Cardiac muscle cell (in vitro differentiated cells and primary cell): ENCODE measurements around the gene RBM47. TPM values are rescaled to one million over a fixed set of nuclear protein-coding genes. Genes with fewer than 3 reads are reported as not detected.
A peak's percentile ranks its signal among the peaks of the same experiment; 100 is the strongest.
"Not testable (repeated sequence)": the region's sequence is repeated elsewhere in the genome, so short reads cannot be mapped to it uniquely, and the experiment has no call there.

Experiments used
- DNase-seq, 2 donors: peaks; one replicate each; pipeline versions ENCODE4 v3.0.0 to v3.0.0-alpha.2; 2010 to 2017; ENCODE audit warnings: low read depth in 1 of 2, low spot score in 1 of 2
- H3K27ac ChIP-seq: fragments of 200-600 bp; sonication (generic); 2 replicates; pipeline ENCODE4 v1.5.1; 2016
- H3K27me3 ChIP-seq: fragments of 200-600 bp; sonication (generic); 2 replicates; pipeline ENCODE4 v1.6.0; 2016; ENCODE audit warnings: control low read depth
- H3K36me3 ChIP-seq: fragments of 200-600 bp; sonication (generic); 2 replicates; pipeline ENCODE4 v1.5.1; 2016; ENCODE audit warnings: control low read depth
- H3K4me1 ChIP-seq: fragments of 200-600 bp; sonication (generic); 2 replicates; pipeline ENCODE4 v1.8.1; 2017; ENCODE audit warnings: low read depth, mild to moderate bottlenecking, mixed run types
- H3K4me3 ChIP-seq: fragments of 200-600 bp; sonication (generic); 2 replicates; pipeline ENCODE4 v1.5.1; 2016; ENCODE audit warnings: mild to moderate bottlenecking
- H3K9me3 ChIP-seq: fragments of 200-600 bp; sonication (generic); 2 replicates; pipeline ENCODE4 v1.5.1; 2017; ENCODE audit warnings: low read depth, mild to moderate bottlenecking, control low read depth
- CTCF ChIP-seq: IDR thresholded peaks from 2 replicates; pipeline ENCODE4 v1.5.1; 2012; ENCODE audit warnings: low read depth, mild to moderate bottlenecking, low read length
- polyA plus RNA-seq: library from polyadenylated mRNA; unstranded; fragments of >200 nt; fragmentation: Nextera tagmentation; extraction: Ambion mirVana; gene quantifications from 2 replicates; pipeline ENCODE4 v1.2.1, GENCODE V29; 2016
- total RNA-seq: library from RNA; depleted of rRNA; stranded (reverse); fragments of >200 nt; gene quantifications from 2 replicates; pipeline ENCODE4 v1.2.3, GENCODE V29; 2016

Gene RBM47
- total and polyA plus RNA-seq, 2 experiments from 2014 or later: 1.1 to 1.4 TPM

- DNase-seq: no peak
- Histone ChIP-seq H3K4me1 (no peaks in the 10 kb centered on the region), H3K9me3 (no peaks in the 10 kb centered on the region), H3K36me3 (no peaks in the 10 kb centered on the region), H3K27me3 (no peaks in the 10 kb centered on the region), H3K27ac (no peak overlapping the region), H3K4me3 (no peak overlapping the region)
- no peak for TF ChIP-seq CTCF
These were observed 195.5 kb downstream of the RBM47 start for GRCh38 chr4:40434126-40434687.

GRCh38 chr4:40432504-40432903 lies 197.2 kb downstream of the RBM47 start:
- Histone ChIP-seq H3K4me3 (no peak overlapping the region), H3K36me3 (no peaks in the 10 kb centered on the region), H3K27me3 (no peaks in the 10 kb centered on the region), H3K4me1 (no peaks in the 10 kb centered on the region), H3K9me3 (no peaks in the 10 kb centered on the region), H3K27ac (no peak overlapping the region)
- TF ChIP-seq CTCF: no peak
- DNase-seq: no peak

GRCh38 chr4:40427871-40428270 lies 201.8 kb downstream of the RBM47 start:
- not testable (repeated sequence) for H3K27me3 ChIP-seq, H3K27ac ChIP-seq, H3K4me3 ChIP-seq, H3K4me1 ChIP-seq, DNase-seq, H3K9me3 ChIP-seq, H3K36me3 ChIP-seq

GRCh38 chr4:40427128-40427527 lies 202.5 kb downstream of the RBM47 start:
- no peaks in the 10 kb centered on the region for H3K4me1 ChIP-seq
- no peaks in the 10 kb centered on the region for H3K9me3 ChIP-seq
- no peak for DNase-seq
- H3K27me3 ChIP-seq: no peaks in the 10 kb centered on the region
- H3K27ac ChIP-seq: no peak overlapping the region
- no peaks in the 10 kb centered on the region for H3K36me3 ChIP-seq
- no peak overlapping the region for H3K4me3 ChIP-seq
- no peak for TF ChIP-seq CTCF

- Histone ChIP-seq H3K4me3 (no peak overlapping the region), H3K27ac (no peak overlapping the region), H3K36me3 (no peaks in the 10 kb centered on the region), H3K9me3 (no peaks in the 10 kb centered on the region), H3K27me3 (no peaks in the 10 kb centered on the region), H3K4me1 (no peaks in the 10 kb centered on the region)
- no peak for TF ChIP-seq CTCF
- DNase-seq: no peak
These were observed 203.7 kb downstream of the RBM47 start for GRCh38 chr4:40425799-40426574.

GRCh38 chr4:40423735-40424134 lies 205.9 kb downstream of the RBM47 start:
- no peak for TF ChIP-seq CTCF
- Histone ChIP-seq H3K36me3 (no peaks in the 10 kb centered on the region), H3K9me3 (no peaks in the 10 kb centered on the region), H3K27me3 (no peaks in the 10 kb centered on the region), H3K4me1 (no peaks in the 10 kb centered on the region), H3K27ac (no peak overlapping the region), H3K4me3 (no peak overlapping the region)
- peak in 1 of 2 donors; percentile 63 for DNase-seq
